K562 (cell line): Measurements from ENCODE around the gene MGAT5. TPM values are rescaled to one million over a fixed set of nuclear protein-coding genes. Genes with fewer than 3 reads are reported as not detected.

Experiments
- ATAC-seq: fragments of 200-7000 bp; cut with Tn5 transposase; 3 replicates; pipeline ENCODE4 v1.9.1; 2020; ENCODE audit warnings: moderate library complexity
- BruUV-seq: library from RNA; stranded (reverse); fragments of 400-500 nt; replicated peaks from 2 replicates; lab custom pipeline; 2021; lab: Mats Ljungman, UMichigan
- CTCF ChIA-PET: fragments of 300-600 bp; formaldehyde crosslinking; extraction: SDS; loops from one replicate; lab custom pipeline; 2021; ENCODE audit warnings: low intra/inter-chr PET ratio; lab: Yijun Ruan, JAX
- POLR2A ChIA-PET: fragments of 300-600, 350-650 bp; sonication (Branson Sonifier 250); formaldehyde crosslinking; extraction: SDS; loops from one replicate; lab custom pipeline; 2021; ENCODE audit warnings: antibody characterized with exemption, inconsistent platforms; lab: Yijun Ruan, JAX
- DNase-seq, 4 experiments: peaks; one replicate each; pipeline versions ENCODE4 v3.0.0 to v3.0.0-alpha.2; 2011 to 2018; ENCODE audit warnings: low spot score in 3 of 4, mixed read lengths in 3 of 4; ENCODE audit errors: extremely low read depth in 1 of 4
- FAIRE-seq: peaks from 2 replicates; lab custom pipeline; 2011; peaks lifted over from hg19 to GRCh38; lab: Jason Lieb, UNC
- H2AFZ ChIP-seq: 2 replicates; pipeline ENCODE4 v1.6.0; 2011; ENCODE audit warnings: low read depth, low read length, control low read depth, inconsistent platforms
- H3K27ac ChIP-seq: fragments of 200-600 bp; 3 replicates; pipeline ENCODE4 v1.8.0; 2011; ENCODE audit warnings: low read depth, mild to moderate bottlenecking, control low read depth, inconsistent platforms, low read length, moderate library complexity, mixed read lengths; ENCODE audit errors: extremely low read depth
- H3K27me3 ChIP-seq, 2 experiments: fragments of 300-600 bp in 1 of 2; 2 replicates in 1 of 2; 3 replicates in 1 of 2; pipeline versions ENCODE4 v1.6.0 to v1.8.0; 2011; ENCODE audit warnings: inconsistent platforms in 2 of 2, low read length in 2 of 2, mild to moderate bottlenecking in 1 of 2, mixed read lengths in 1 of 2, moderate library complexity in 1 of 2; ENCODE audit not compliant: control insufficient read depth in 2 of 2, insufficient read depth in 2 of 2
- H3K36me3 ChIP-seq: fragments of 300-600 bp; 3 replicates; pipeline ENCODE4 v1.8.0; 2011; ENCODE audit warnings: mild to moderate bottlenecking, low read length, inconsistent platforms; ENCODE audit not compliant: control insufficient read depth, insufficient read depth
- H3K4me1 ChIP-seq, 2 experiments: fragments of 200-600 bp in 1 of 2; replicated peaks in 1 of 2; 2 replicates in 1 of 2; 3 replicates in 1 of 2; pipeline versions ENCODE4 v1.5.1 to v1.8.0; 2011; ENCODE audit warnings: inconsistent platforms in 2 of 2, low read length in 2 of 2, mild to moderate bottlenecking in 1 of 2, mixed read lengths in 1 of 2, moderate library complexity in 1 of 2; ENCODE audit not compliant: control insufficient read depth in 2 of 2, insufficient read depth in 2 of 2
- H3K4me2 ChIP-seq: 2 replicates; pipeline ENCODE4 v1.6.1; 2011; ENCODE audit warnings: low read length, control low read depth, inconsistent platforms, mixed read lengths; ENCODE audit not compliant: insufficient read depth
- H3K4me3 ChIP-seq: fragments of 200-600 bp; sonication (generic), shearing (Covaris generic); 2 replicates; pipeline ENCODE4 v1.5.1; 2016; ENCODE audit warnings: control low read depth, inconsistent platforms
- H3K79me2 ChIP-seq: fragments of 200-600 bp; 3 replicates; pipeline ENCODE4 v1.8.0; 2011; ENCODE audit warnings: low read length, inconsistent platforms; ENCODE audit not compliant: control insufficient read depth, insufficient read depth
- H3K9ac ChIP-seq, 2 experiments: 2 replicates each; pipeline versions ENCODE4 v1.6.0 to v1.6.1; 2011; ENCODE audit warnings: low read depth in 2 of 2, low read length in 2 of 2, control low read depth in 1 of 2, inconsistent platforms in 1 of 2, mild to moderate bottlenecking in 1 of 2, mixed read lengths in 1 of 2; ENCODE audit not compliant: insufficient read depth in 1 of 2
- H3K9me1 ChIP-seq: one replicate; pipeline ENCODE4 v1.6.0; 2011; ENCODE audit warnings: inconsistent platforms, mild to moderate bottlenecking, low read length, moderate library complexity; ENCODE audit not compliant: control insufficient read depth, insufficient read depth
- H3K9me3 ChIP-seq: replicated peaks from 2 replicates; pipeline ENCODE4 v1.5.1; 2011; ENCODE audit warnings: low read depth, low read length, inconsistent platforms; ENCODE audit not compliant: control insufficient read depth, insufficient read depth
- H4K20me1 ChIP-seq: replicated peaks from 2 replicates; pipeline ENCODE4 v1.6.1; 2011; ENCODE audit warnings: low read length, inconsistent platforms, mixed read lengths; ENCODE audit not compliant: control insufficient read depth, insufficient read depth
- AFF4 ChIP-seq: sonication (generic); formaldehyde crosslinking; IDR thresholded peaks from 2 replicates; pipeline ENCODE4 v1.8.0; 2023; ENCODE audit warnings: mild to moderate bottlenecking, missing genetic modification reagents
- BCL6 ChIP-seq: fragments of 250-450 bp; sonication (Bioruptor Pico); IDR thresholded peaks from 2 replicates; pipeline ENCODE4 v1.4.0; 2020
- ETS2 ChIP-seq: IDR thresholded peaks from 2 replicates; pipeline ENCODE4 v1.6.1; 2016; ENCODE audit warnings: borderline replicate concordance, missing genetic modification characterization, mild to moderate bottlenecking, moderate library complexity, missing compliant biosample characterization; ENCODE audit not compliant: poor library complexity, severe bottlenecking
- HIVEP1 ChIP-seq: fragments of 250-450 bp; sonication (Bioruptor Pico); IDR thresholded peaks from 2 replicates; pipeline ENCODE4 v1.4.0; 2020; ENCODE audit warnings: mild to moderate bottlenecking
- IFI16 ChIP-seq: fragments of 250-450 bp; sonication (Bioruptor Pico); IDR thresholded peaks from 2 replicates; pipeline ENCODE4 v2.1.2; 2022; ENCODE audit warnings: mild to moderate bottlenecking, inconsistent platforms
- KLF10 ChIP-seq: fragments of 250-450 bp; sonication (Bioruptor Pico); IDR thresholded peaks from 2 replicates; pipeline ENCODE4 v1.6.1; 2021; ENCODE audit warnings: matching md5 sums
- NFRKB ChIP-seq: fragments of 450-650 bp; IDR thresholded peaks from 2 replicates; pipeline ENCODE4 v1.6.1; 2016; ENCODE audit warnings: low read depth
- PPARD ChIP-seq: fragments of 250-450 bp; sonication (Bioruptor Pico); IDR thresholded peaks from 2 replicates; pipeline ENCODE4 v1.8.0; 2022; ENCODE audit warnings: inconsistent platforms, mild to moderate bottlenecking, moderate library complexity
- WGBS: fragments of 100-300 bp; shearing (Covaris generic); methylation state at CpG from one replicate; pipeline ENCODE4 v1.1.6; 2016; ENCODE audit warnings: low coverage, mixed read lengths; ENCODE audit not compliant: insufficient coverage; ENCODE audit errors: missing lambda C conversion rate; 5-methylcytosine and 5-hydroxymethylcytosine counted together
- in situ Hi-C: fragments of 300-500 bp; cut with MboI; formaldehyde crosslinking; loops from 4 replicates; pipeline ENCODE4 v1.15.0; 2018; ENCODE audit warnings: inconsistent platforms, mixed read lengths
- intact Hi-C: fragments of 100-400 bp; cut with micrococcal nuclease; formaldehyde crosslinking; loops from 2 replicates; pipeline ENCODE4 v1.14.2; 2022
- polyA plus RNA-seq, 8 experiments: library from polyadenylated mRNA; depleted of rRNA in 4 of 8; stranded (reverse) in 5 of 8; unstranded in 3 of 8; fragments of >200 nt; fragmentation: Nextera tagmentation in 2 of 8; fragmentation: Illumina TruSeq in 1 of 8; extraction: Ambion mirVana in 2 of 8; extraction: Trizol in 1 of 8; gene quantifications; 2 replicates each; pipeline versions ENCODE4 v1.2.1 to v1.2.3, GENCODE V29; 2011 to 2014; ENCODE audit warnings: inconsistent platforms in 1 of 8, missing spikeins in 1 of 8
- total RNA-seq, 7 experiments: library from RNA; depleted of rRNA in 6 of 7; stranded (reverse); fragments of >200 nt in 6 of 7; fragmentation: Illumina TruSeq in 2 of 7; extraction: Trizol in 2 of 7; gene quantifications; 2 replicates each; pipeline versions ENCODE4 v1.2.1 to v1.2.3, GENCODE V29; 2011 to 2021; ENCODE audit warnings: low replicate concordance in 1 of 7
- TF ChIP-seq, protein P1 (sequence below): fragments of 450-650 bp; IDR thresholded peaks from 2 replicates; pipeline ENCODE4 v1.6.1; 2018; ENCODE audit not compliant: partially characterized antibody
- TF ChIP-seq, protein P2 (sequence below): conservative IDR thresholded peaks from 2 replicates; pipeline ENCODE4 v1.6.1; 2011; ENCODE audit warnings: low read depth, mild to moderate bottlenecking, low read length; ENCODE audit not compliant: control insufficient read depth

MGAT5 gene
- total and polyA plus RNA-seq, 9 of the 15 experiments (the other 6 are each of a cell fraction or from before 2014, with no cell fraction given) = 1.6 to 18.6 (median 11.1) TPM

DNA sequence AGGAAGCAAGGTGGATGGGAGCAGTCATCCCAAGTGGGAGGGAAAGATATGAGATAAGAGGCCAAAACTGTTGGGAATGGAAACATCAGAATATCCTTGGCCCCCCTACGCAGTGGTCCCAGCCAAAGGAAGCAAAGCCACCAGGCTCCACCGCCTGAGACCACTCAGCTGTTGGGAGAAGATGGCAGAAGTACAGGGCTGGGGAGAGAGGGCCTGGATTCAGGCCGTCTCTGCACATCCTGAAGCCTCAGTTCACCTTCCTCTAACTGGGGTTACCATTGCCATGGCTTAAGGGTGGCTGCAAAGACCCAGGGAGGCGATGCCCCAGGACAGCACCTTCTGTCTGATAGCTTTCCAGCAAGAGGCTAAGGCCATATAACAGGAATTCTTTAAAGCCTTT, 193.8 kb downstream of the MGAT5 start (continued):
- TF ChIP-seq AFF4 (CRISPR knock-in tag) (no peak), ETS2 (tag) (no peak), PPARD (CRISPR knock-in tag) (no peak)

DNA sequence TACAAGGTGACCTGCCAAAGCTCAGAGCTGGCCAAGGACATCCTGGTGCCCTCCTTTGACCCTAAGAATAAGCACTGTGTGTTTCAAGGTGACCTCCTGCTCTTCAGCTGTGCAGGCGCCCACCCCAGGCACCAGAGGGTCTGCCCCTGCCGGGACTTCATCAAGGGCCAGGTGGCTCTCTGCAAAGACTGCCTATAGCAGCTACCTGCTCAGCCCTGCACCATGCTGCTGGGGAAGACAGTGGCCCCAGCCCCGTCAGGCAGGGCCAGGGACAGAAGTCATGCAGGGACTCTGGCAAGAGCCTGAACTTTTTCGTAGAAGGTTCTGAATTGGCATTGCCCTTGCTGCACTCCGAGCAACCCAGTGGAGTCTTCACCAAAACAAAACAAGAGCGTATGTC, 194.8 kb downstream of the MGAT5 start:
- no peak overlapping the region for H3K4me2 ChIP-seq
- in situ Hi-C loops (no loop called here), intact Hi-C loops (no loop called here)
- H3K36me3 ChIP-seq = no peaks in the 10 kb centered on the region
- no peaks in the 10 kb centered on the region for H3K4me1 ChIP-seq
- peaks cover 5% of the 10 kb centered on the region; the same call in 1 of the 2 replicates for H4K20me1 ChIP-seq
- H2AFZ ChIP-seq = no peak overlapping the region
- ChIA-PET POLR2A (interaction anchor here (0.7 kb wide), 1 partner anchor 332 kb away, joined by 3 read pairs; no protein-coding TSS in a partner anchor), CTCF (interaction anchor here (3.1 kb wide), 1 partner anchor 330 kb away, joined by 27 read pairs; no protein-coding TSS in a partner anchor)
- H3K79me2 ChIP-seq = no peaks in the 10 kb centered on the region
- H3K27ac ChIP-seq = no peak overlapping the region
- 45% methylated on average over 6 of the region's 6 CpGs for WGBS
- H3K9me1 ChIP-seq = no peaks in the 10 kb centered on the region
- DNase-seq = no peak
- no peaks in the 10 kb centered on the region for H3K27me3 ChIP-seq
- no peak for ATAC-seq
- FAIRE-seq = no peak
- no TSS peak for BruUV-seq
- H3K4me3 ChIP-seq = no peak overlapping the region
- H3K9me3 ChIP-seq = no peaks in the 10 kb centered on the region
- H3K9ac ChIP-seq = no peak overlapping the region
- no peak for TF ChIP-seq HIVEP1 (CRISPR knock-in tag)
- no peak for TF ChIP-seq NFRKB
- no peak for TF ChIP-seq BCL6 (CRISPR knock-in tag)
- no peak for TF ChIP-seq IFI16 (CRISPR knock-in tag)
- no peak for TF ChIP-seq KLF10
- TF ChIP-seq, protein P1, sequence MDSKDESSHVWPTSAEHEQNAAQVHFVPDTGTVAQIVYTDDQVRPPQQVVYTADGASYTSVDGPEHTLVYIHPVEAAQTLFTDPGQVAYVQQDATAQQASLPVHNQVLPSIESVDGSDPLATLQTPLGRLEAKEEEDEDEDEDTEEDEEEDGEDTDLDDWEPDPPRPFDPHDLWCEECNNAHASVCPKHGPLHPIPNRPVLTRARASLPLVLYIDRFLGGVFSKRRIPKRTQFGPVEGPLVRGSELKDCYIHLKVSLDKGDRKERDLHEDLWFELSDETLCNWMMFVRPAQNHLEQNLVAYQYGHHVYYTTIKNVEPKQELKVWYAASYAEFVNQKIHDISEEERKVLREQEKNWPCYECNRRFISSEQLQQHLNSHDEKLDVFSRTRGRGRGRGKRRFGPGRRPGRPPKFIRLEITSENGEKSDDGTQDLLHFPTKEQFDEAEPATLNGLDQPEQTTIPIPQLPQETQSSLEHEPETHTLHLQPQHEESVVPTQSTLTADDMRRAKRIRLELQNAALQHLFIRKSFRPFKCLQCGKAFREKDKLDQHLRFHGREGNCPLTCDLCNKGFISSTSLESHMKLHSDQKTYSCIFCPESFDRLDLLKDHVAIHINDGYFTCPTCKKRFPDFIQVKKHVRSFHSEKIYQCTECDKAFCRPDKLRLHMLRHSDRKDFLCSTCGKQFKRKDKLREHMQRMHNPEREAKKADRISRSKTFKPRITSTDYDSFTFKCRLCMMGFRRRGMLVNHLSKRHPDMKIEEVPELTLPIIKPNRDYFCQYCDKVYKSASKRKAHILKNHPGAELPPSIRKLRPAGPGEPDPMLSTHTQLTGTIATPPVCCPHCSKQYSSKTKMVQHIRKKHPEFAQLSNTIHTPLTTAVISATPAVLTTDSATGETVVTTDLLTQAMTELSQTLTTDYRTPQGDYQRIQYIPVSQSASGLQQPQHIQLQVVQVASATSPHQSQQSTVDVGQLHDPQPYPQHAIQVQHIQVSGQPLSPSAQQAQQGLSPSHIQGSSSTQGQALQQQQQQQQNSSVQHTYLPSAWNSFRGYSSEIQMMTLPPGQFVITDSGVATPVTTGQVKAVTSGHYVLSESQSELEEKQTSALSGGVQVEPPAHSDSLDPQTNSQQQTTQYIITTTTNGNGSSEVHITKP = no peak
- TF ChIP-seq, protein P2, sequence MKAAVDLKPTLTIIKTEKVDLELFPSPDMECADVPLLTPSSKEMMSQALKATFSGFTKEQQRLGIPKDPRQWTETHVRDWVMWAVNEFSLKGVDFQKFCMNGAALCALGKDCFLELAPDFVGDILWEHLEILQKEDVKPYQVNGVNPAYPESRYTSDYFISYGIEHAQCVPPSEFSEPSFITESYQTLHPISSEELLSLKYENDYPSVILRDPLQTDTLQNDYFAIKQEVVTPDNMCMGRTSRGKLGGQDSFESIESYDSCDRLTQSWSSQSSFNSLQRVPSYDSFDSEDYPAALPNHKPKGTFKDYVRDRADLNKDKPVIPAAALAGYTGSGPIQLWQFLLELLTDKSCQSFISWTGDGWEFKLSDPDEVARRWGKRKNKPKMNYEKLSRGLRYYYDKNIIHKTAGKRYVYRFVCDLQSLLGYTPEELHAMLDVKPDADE = no peak
